Measurements from ENCODE around the gene MAPK10. TPM values are rescaled to one million over a fixed set of nuclear protein-coding genes. Genes with fewer than 3 reads are reported as not detected.

MAPK10 gene
- total RNA-seq, 1 donor from 2014 or later: 2.2 TPM

- DNase-seq (ENCODE audit: low read depth): no peak
- TF ChIP-seq, protein P1, sequence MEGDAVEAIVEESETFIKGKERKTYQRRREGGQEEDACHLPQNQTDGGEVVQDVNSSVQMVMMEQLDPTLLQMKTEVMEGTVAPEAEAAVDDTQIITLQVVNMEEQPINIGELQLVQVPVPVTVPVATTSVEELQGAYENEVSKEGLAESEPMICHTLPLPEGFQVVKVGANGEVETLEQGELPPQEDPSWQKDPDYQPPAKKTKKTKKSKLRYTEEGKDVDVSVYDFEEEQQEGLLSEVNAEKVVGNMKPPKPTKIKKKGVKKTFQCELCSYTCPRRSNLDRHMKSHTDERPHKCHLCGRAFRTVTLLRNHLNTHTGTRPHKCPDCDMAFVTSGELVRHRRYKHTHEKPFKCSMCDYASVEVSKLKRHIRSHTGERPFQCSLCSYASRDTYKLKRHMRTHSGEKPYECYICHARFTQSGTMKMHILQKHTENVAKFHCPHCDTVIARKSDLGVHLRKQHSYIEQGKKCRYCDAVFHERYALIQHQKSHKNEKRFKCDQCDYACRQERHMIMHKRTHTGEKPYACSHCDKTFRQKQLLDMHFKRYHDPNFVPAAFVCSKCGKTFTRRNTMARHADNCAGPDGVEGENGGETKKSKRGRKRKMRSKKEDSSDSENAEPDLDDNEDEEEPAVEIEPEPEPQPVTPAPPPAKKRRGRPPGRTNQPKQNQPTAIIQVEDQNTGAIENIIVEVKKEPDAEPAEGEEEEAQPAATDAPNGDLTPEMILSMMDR (conservative IDR thresholded peaks at IDR 0.05; ENCODE audit: low read depth, low read length): no peak
- H3K4me3 ChIP-seq (ENCODE audit: low read depth, low read length): no peak overlapping the region
These were observed 258.4 kb downstream of the MAPK10 start for GRCh38 chr4:86101410-86101809.

- no peak for DNase-seq (ENCODE audit: low read depth)
- TF ChIP-seq, protein P1 (conservative IDR thresholded peaks at IDR 0.05; ENCODE audit: low read depth, low read length): no peak
- no peak overlapping the region for H3K4me3 ChIP-seq (ENCODE audit: low read depth, low read length)
These were observed 259.2 kb downstream of the MAPK10 start for GRCh38 chr4:86100539-86101215.

DNA sequence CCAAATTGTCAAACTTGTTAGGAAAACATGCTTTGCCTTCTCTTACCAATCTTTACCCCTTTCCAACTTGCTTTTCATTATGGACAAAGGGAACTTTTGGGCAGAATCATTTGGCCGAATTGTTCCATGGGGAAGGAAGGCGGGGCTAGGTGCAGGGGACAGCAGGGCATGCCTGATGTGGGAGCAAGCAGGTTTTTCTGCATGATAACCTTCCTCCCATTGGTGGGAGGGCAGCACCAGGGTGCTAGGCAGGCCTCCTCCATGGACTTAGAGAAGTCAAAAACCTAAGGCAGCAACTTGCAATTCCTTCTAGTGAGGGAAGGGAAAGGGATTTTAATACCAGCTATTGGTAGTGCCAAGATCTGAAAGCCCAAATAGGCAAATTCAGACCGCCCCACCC is 260.5 kb downstream of the MAPK10 start:
- no peak overlapping the region for H3K4me3 ChIP-seq (ENCODE audit: low read depth, low read length)
- DNase-seq (ENCODE audit: low read depth): no peak
- TF ChIP-seq, protein P1 (conservative IDR thresholded peaks at IDR 0.05; ENCODE audit: low read depth, low read length): no peak

DNA sequence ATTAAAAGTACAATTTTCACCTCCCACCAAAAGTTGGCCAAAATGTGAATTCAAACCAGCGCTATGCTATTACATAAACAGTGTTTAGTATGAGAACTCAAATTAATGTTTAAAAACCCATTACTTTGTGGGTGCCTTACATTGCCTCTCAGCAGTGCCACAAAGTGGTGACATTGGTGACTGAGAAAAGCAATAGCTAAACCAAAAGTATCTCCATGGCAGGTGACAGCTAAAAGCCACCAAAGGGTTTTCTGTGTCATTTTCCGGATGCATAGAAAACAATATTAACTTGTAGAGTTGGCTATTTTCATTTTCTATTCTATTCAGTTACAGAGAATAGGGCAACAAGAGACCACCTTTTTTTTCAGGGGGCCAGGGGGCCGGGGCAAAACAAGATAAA is 261.2 kb downstream of the MAPK10 start:
- DNase-seq (ENCODE audit: low read depth): no peak
- no peak overlapping the region for H3K4me3 ChIP-seq (ENCODE audit: low read depth, low read length)
- TF ChIP-seq, protein P1 (conservative IDR thresholded peaks at IDR 0.05; ENCODE audit: low read depth, low read length): no peak

- TF ChIP-seq, protein P1 (conservative IDR thresholded peaks at IDR 0.05; ENCODE audit: low read depth, low read length): no peak
- no peak overlapping the region for H3K4me3 ChIP-seq (ENCODE audit: low read depth, low read length)
- no peak for DNase-seq (ENCODE audit: low read depth)
These were observed 263.5 kb downstream of the MAPK10 start for GRCh38 chr4:86096373-86096772.

DNA sequence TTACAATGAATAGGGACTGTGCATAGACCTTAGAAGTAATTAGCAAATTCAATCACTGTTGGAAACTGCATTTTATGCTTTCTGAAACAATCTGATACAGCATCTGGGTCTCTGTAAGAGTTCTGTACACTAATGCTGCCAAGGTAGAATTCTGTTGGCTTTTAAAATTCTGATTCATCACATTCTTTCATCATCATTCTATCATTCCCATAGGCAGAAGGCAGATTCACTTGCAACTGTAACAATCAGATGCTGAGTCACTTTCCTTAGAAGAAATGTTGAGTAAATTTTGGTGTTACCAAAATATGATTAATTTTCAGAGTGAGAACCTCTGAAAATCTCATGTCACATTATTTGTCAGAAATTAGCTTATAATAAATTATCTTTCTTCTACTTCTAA is 267.2 kb downstream of the MAPK10 start:
- DNase-seq (ENCODE audit: low read depth): peak; percentile 26
- H3K4me3 ChIP-seq (ENCODE audit: low read depth, low read length): no peak overlapping the region
- TF ChIP-seq, protein P1 (conservative IDR thresholded peaks at IDR 0.05; ENCODE audit: low read depth, low read length): no peak

- no peak for DNase-seq (ENCODE audit: low read depth)
- TF ChIP-seq, protein P1 (conservative IDR thresholded peaks at IDR 0.05; ENCODE audit: low read depth, low read length): no peak
- H3K4me3 ChIP-seq (ENCODE audit: low read depth, low read length): no peak overlapping the region
These were observed 268.7 kb downstream of the MAPK10 start for GRCh38 chr4:86091201-86091600.

Data from epithelial cell of proximal tubule (primary cell).